ENCODE measurements around the gene ACOT13.

GRCh38 chr6:24686408-24686807 is 19.5 kb downstream of the ACOT13 start:
- no peak for TF ChIP-seq CEBPB (IDR thresholded peaks at IDR 0.05; ENCODE audit: low read depth)
- TF ChIP-seq REST (IDR thresholded peaks at IDR 0.05; ENCODE audit: low read depth), result no peak
- TF ChIP-seq, protein P1, sequence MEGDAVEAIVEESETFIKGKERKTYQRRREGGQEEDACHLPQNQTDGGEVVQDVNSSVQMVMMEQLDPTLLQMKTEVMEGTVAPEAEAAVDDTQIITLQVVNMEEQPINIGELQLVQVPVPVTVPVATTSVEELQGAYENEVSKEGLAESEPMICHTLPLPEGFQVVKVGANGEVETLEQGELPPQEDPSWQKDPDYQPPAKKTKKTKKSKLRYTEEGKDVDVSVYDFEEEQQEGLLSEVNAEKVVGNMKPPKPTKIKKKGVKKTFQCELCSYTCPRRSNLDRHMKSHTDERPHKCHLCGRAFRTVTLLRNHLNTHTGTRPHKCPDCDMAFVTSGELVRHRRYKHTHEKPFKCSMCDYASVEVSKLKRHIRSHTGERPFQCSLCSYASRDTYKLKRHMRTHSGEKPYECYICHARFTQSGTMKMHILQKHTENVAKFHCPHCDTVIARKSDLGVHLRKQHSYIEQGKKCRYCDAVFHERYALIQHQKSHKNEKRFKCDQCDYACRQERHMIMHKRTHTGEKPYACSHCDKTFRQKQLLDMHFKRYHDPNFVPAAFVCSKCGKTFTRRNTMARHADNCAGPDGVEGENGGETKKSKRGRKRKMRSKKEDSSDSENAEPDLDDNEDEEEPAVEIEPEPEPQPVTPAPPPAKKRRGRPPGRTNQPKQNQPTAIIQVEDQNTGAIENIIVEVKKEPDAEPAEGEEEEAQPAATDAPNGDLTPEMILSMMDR (IDR thresholded peaks at IDR 0.05 in 2 of 3, conservative IDR thresholded peaks at IDR 0.05 in 1 of 3; ENCODE audit: borderline replicate concordance in 1 of 3, insufficient read depth in 1 of 3, low read depth in 2 of 3, low read length in 2 of 3), result no peak
- no peak for TF ChIP-seq POLR2A (IDR thresholded peaks at IDR 0.05; ENCODE audit: borderline replicate concordance, extremely low read depth, insufficient read depth, insufficient read length)
- TF ChIP-seq, protein P2, sequence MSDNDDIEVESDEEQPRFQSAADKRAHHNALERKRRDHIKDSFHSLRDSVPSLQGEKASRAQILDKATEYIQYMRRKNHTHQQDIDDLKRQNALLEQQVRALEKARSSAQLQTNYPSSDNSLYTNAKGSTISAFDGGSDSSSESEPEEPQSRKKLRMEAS (IDR thresholded peaks at IDR 0.05), result no peak
- no peak for TF ChIP-seq EZH2 (IDR thresholded peaks at IDR 0.05)
- no peak for TF ChIP-seq RAD21 (IDR thresholded peaks at IDR 0.05; ENCODE audit: low read depth)
- TF ChIP-seq ZBTB33 (IDR thresholded peaks at IDR 0.05; ENCODE audit: extremely low read depth, insufficient replicate concordance, low read length), result no peak
- no peak for TF ChIP-seq EZH2phosphoT487 (IDR thresholded peaks at IDR 0.05; ENCODE audit: borderline replicate concordance)
- no peak for TF ChIP-seq YY1 (IDR thresholded peaks at IDR 0.05; ENCODE audit: extremely low read depth, insufficient replicate concordance, low read depth, low read length)
- TF ChIP-seq ELF1 (IDR thresholded peaks at IDR 0.05; ENCODE audit: borderline replicate concordance, low read depth), result no peak
- TF ChIP-seq ZFX (IDR thresholded peaks at IDR 0.05), result no peak
- no peak for TF ChIP-seq POLR2AphosphoS5 (IDR thresholded peaks at IDR 0.05; ENCODE audit: low read depth, low read length)
- no peak for TF ChIP-seq FOSL1 (IDR thresholded peaks at IDR 0.05; ENCODE audit: low read depth)
